ENCODE measurements around the gene PCDHB8. TPM values are rescaled to one million over a fixed set of nuclear protein-coding genes. Genes with fewer than 3 reads are reported as not detected.

Gene PCDHB8
- total and polyA plus RNA-seq, 10 of the 15 experiments (the other 5 are each of a cell fraction or from before 2014, with no cell fraction given), result not detected

GRCh38 chr5:141199359-141200235 lies 22.0 kb downstream of the PCDHB8 start, which contains the start of gene PCDHB11:
PCDHB11 (plus strand) TSS chr5:141199627; CDS start chr5:141199775, 148 bp downstream.
- Histone ChIP-seq H3K9ac (ENCODE audit: control insufficient read depth, insufficient read depth, low read length) (no peak within 1 kb of the TSS), H4K20me1 (ENCODE audit: control insufficient read depth, insufficient read depth) (no peaks in the 10 kb centered on the region), H3K4me1 (ENCODE audit: control insufficient read depth, insufficient read depth, low read length) (no peaks in the 10 kb centered on the region), H3K4me3 (no peak within 1 kb of the TSS), H3K27ac (ENCODE audit: control insufficient read depth, insufficient read depth) (no peak within 1 kb of the TSS), H3K36me3 (ENCODE audit: control insufficient read depth in 2 of 2, insufficient read depth in 2 of 2, low read length in 1 of 2) (no peaks in the 10 kb centered on the region), H3K27me3 (replicated peaks in 1 of 2; ENCODE audit: control insufficient read depth in 2 of 2, insufficient read depth in 2 of 2, low read length in 1 of 2) (no peaks in the 10 kb centered on the region), H3K79me2 (ENCODE audit: control insufficient read depth, insufficient read depth, low read length) (no peaks in the 10 kb centered on the region), H3K4me2 (ENCODE audit: control insufficient read depth, insufficient read depth) (no peak within 1 kb of the TSS), H3K9me3 (replicated peaks; ENCODE audit: control insufficient read depth, insufficient read depth, low read length) (no peaks in the 10 kb centered on the region), H2AFZ (ENCODE audit: control insufficient read depth, low read depth, low read length) (no peak within 1 kb of the TSS)
- intact Hi-C loops (cut with micrococcal nuclease; ENCODE audit: unreplicated experiment) (no loop called here), in situ Hi-C loops (cut with MboI) (loop anchor here (25.0 kb wide), 1 partner anchor 363 kb away; no protein-coding TSS in a partner anchor)
- 47% methylated on average over 21 of the region's 21 CpGs for WGBS (ENCODE audit: insufficient coverage, insufficient replicate concordance, low lambda C conversion rate, missing lambda C conversion rate)
- CTCF ChIA-PET, result no interaction called here
- ATAC-seq, result no peak
- no peak for TF ChIP-seq CHD2 (IDR thresholded peaks at IDR 0.05; ENCODE audit: borderline replicate concordance, low read depth, low read length)
- TF ChIP-seq SMARCA5 (IDR thresholded peaks at IDR 0.05), result no peak
- no peak for TF ChIP-seq RB1 (IDR thresholded peaks at IDR 0.05; ENCODE audit: borderline replicate concordance)
- no peak for TF ChIP-seq NFIC (IDR thresholded peaks at IDR 0.05; ENCODE audit: low read depth, low read length)
- no peak for TF ChIP-seq CREM (IDR thresholded peaks at IDR 0.05; ENCODE audit: low read depth)
- no peak for TF ChIP-seq MYC (IDR thresholded peaks at IDR 0.05; ENCODE audit: insufficient read depth, insufficient read length, insufficient replicate concordance, low read length, severe bottlenecking)
- no peak for TF ChIP-seq RAD51 (IDR thresholded peaks at IDR 0.05)
- TF ChIP-seq E2F4 (IDR thresholded peaks at IDR 0.05; ENCODE audit: low read depth, low read length), result no peak
- no peak for TF ChIP-seq REST (IDR thresholded peaks at IDR 0.05; ENCODE audit: low read depth, low read length)
- no peak for TF ChIP-seq NR2C1 (IDR thresholded peaks at IDR 0.05)
- TF ChIP-seq NFYB (IDR thresholded peaks at IDR 0.05; ENCODE audit: insufficient read depth, low read depth, low read length), result no peak
- TF ChIP-seq TCF3 (IDR thresholded peaks at IDR 0.05; ENCODE audit: borderline replicate concordance, insufficient read depth, low read depth, low read length), result no peak
- no peak for TF ChIP-seq BACH1 (IDR thresholded peaks at IDR 0.05; ENCODE audit: borderline replicate concordance)
- TF ChIP-seq MEF2A (IDR thresholded peaks at IDR 0.05; ENCODE audit: insufficient read depth, low read depth, low read length), result no peak
- TF ChIP-seq CHD1 (IDR thresholded peaks at IDR 0.05; ENCODE audit: low read depth, low read length), result no peak
- SMC1A ChIA-PET (ENCODE audit: uncharacterized antibody, unreplicated experiment), result no interaction called here
- POLR2A ChIA-PET, result no interaction called here
- FAIRE-seq, result no peak
- no peak for DNase-seq (ENCODE audit: low read depth, low spot score)
- no TSS peak for BruUV-seq (replicated peaks)
- RAD21 ChIA-PET (ENCODE audit: unreplicated experiment), result no interaction called here

All from GM12878 (cell line).